Neural crest cell (in vitro differentiated cells): ENCODE data around the gene CD209. TPM values are rescaled to one million over a fixed set of nuclear protein-coding genes. Genes with fewer than 3 reads are reported as not detected.
A peak's percentile ranks its signal among the peaks of the same experiment; 100 is the strongest.

Source experiments
- DNase-seq: peaks from one replicate; pipeline ENCODE4 v3.0.0; 2021; ENCODE audit warnings: low read depth, mixed read lengths, low spot score
- H3K27ac Mint-ChIP-seq: one replicate; pipeline ENCODE4 v1.8.0; 2021; ENCODE audit warnings: mild to moderate bottlenecking, mixed read lengths; ENCODE audit not compliant: unreplicated experiment
- H3K27me3 Mint-ChIP-seq: 2 replicates; pipeline ENCODE4 v1.8.0; 2021; ENCODE audit warnings: low read depth, mild to moderate bottlenecking, mixed read lengths
- H3K36me3 Mint-ChIP-seq: 2 replicates; pipeline ENCODE4 v1.8.0; 2021; ENCODE audit warnings: low read depth, mild to moderate bottlenecking, mixed read lengths
- H3K4me1 Mint-ChIP-seq: 2 replicates; pipeline ENCODE4 v1.8.0; 2021; ENCODE audit warnings: mixed read lengths
- H3K4me3 Mint-ChIP-seq: one replicate; pipeline ENCODE4 v1.8.0; 2021; ENCODE audit warnings: mild to moderate bottlenecking, mixed read lengths
- H3K9me3 Mint-ChIP-seq: 2 replicates; pipeline ENCODE4 v1.8.0; 2021; ENCODE audit warnings: mixed read lengths
- CTCF ChIP-seq: fragments of 200-600 bp; sonication (generic); conservative IDR thresholded peaks from 2 replicates; pipeline ENCODE4 v1.5.0; 2021; ENCODE audit warnings: antibody characterized with exemption, mild to moderate bottlenecking
- total RNA-seq: library from RNA; stranded (reverse); gene quantifications from 2 replicates; pipeline ENCODE4 v1.2.1, GENCODE V29; 2021

CD209 gene
- total RNA-seq, 1 donor from 2014 or later, result not detected

- H3K4me1 Mint-ChIP-seq, result no peaks in the 10 kb centered on the region
- peaks cover 61% of the 10 kb centered on the region for H3K27me3 Mint-ChIP-seq
- no peak for TF ChIP-seq CTCF
- H3K36me3 Mint-ChIP-seq, result no peaks in the 10 kb centered on the region
- H3K9me3 Mint-ChIP-seq, result no peaks in the 10 kb centered on the region
- no peak overlapping the region for H3K27ac Mint-ChIP-seq
- DNase-seq, result no peak
- no peak overlapping the region for H3K4me3 Mint-ChIP-seq
Measured at GRCh38 chr19:7744871-7745650, 2.3 kb downstream of the CD209 start.

GRCh38 chr19:7744199-7744786 lies 3.0 kb downstream of the CD209 start:
- Mint-ChIP-seq H3K4me1 (no peaks in the 10 kb centered on the region), H3K27me3 (peaks cover 66% of the 10 kb centered on the region), H3K4me3 (no peak overlapping the region), H3K27ac (no peak overlapping the region), H3K36me3 (no peaks in the 10 kb centered on the region), H3K9me3 (no peaks in the 10 kb centered on the region)
- no peak for DNase-seq
- no peak for TF ChIP-seq CTCF

GRCh38 chr19:7743425-7743841 lies 3.9 kb downstream of the CD209 start:
- no peak for TF ChIP-seq CTCF
- H3K27me3 Mint-ChIP-seq, result peaks cover 69% of the 10 kb centered on the region
- no peak overlapping the region for H3K4me3 Mint-ChIP-seq
- no peaks in the 10 kb centered on the region for H3K9me3 Mint-ChIP-seq
- no peaks in the 10 kb centered on the region for H3K4me1 Mint-ChIP-seq
- no peak for DNase-seq
- peak overlapping the region; percentile 9 for H3K27ac Mint-ChIP-seq
- H3K36me3 Mint-ChIP-seq, result no peaks in the 10 kb centered on the region

GRCh38 chr19:7742991-7743390 lies 4.3 kb downstream of the CD209 start:
- Mint-ChIP-seq H3K4me3 (no peak overlapping the region), H3K27ac (no peak overlapping the region), H3K4me1 (no peaks in the 10 kb centered on the region), H3K9me3 (no peaks in the 10 kb centered on the region), H3K27me3 (peaks cover 71% of the 10 kb centered on the region), H3K36me3 (no peaks in the 10 kb centered on the region)
- TF ChIP-seq CTCF, result no peak
- DNase-seq, result no peak

- no peaks in the 10 kb centered on the region for H3K4me1 Mint-ChIP-seq
- TF ChIP-seq CTCF, result no peak
- H3K9me3 Mint-ChIP-seq, result no peaks in the 10 kb centered on the region
- no peak for DNase-seq
- peaks cover 75% of the 10 kb centered on the region for H3K27me3 Mint-ChIP-seq
- H3K36me3 Mint-ChIP-seq, result no peaks in the 10 kb centered on the region
- no peak overlapping the region for H3K27ac Mint-ChIP-seq
- no peak overlapping the region for H3K4me3 Mint-ChIP-seq
Measured at GRCh38 chr19:7742575-7742974, 4.8 kb downstream of the CD209 start.
